EL (cell line): ENCODE results near the gene STK32A.
"Not testable (repeated sequence)": the region's sequence is repeated elsewhere in the genome, so short reads cannot be mapped to it uniquely, and the experiment has no call there.

Experiments
- DNase-seq: peaks from one replicate; pipeline ENCODE4 v3.0.0-alpha.2; 2016

Gene STK32A

GRCh38 chr5:147234825-147235635, at the start of gene STK32A:
Gene STK32A, plus strand, starts transcription at chr5:147235026. Its CDS starts 4,609 bp downstream, at chr5:147239635.
- peak; percentile 3 for DNase-seq

GRCh38 chr5:147187099-147187540, 47.7 kb upstream of the STK32A start:
- no peak for DNase-seq

GRCh38 chr5:147188200-147189108, 46.4 kb upstream of the STK32A start:
- peak; percentile 65 for DNase-seq

DNA sequence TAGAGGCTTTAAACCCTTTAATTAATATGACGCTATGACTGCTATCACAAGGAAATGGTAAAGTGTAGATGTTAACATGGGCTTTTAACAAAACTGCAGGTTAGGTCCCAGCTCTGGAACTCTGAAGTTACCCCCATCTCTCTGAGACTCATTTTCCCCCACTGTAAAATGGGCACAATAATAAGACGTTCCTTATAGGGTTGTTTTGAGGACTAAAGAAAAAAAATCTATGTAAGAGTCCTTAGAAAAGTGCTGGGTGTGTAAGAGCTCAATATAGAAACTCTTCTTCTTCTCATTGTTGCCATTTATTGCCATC, 45.8 kb upstream of the STK32A start:
- no peak for DNase-seq

DNA sequence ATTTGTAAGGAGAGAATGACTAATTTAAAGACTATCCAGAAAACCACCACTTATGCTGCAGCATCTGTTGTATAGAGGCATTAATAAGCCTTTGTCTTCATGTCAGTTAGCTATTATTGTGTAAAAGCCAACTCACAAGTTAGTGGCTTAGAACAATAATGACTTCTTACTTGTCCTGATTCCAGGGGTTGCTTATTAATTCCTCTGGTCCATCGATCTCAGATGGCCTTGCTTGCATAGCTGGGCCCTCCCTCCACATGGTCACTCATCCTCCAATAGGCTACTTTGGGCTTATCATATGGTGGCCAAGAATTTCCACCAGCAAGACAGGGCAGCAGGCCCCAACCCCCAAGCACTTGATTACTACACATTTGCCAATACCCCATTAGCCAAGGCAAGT, 44.5 kb upstream of the STK32A start:
- DNase-seq = no peak

DNA sequence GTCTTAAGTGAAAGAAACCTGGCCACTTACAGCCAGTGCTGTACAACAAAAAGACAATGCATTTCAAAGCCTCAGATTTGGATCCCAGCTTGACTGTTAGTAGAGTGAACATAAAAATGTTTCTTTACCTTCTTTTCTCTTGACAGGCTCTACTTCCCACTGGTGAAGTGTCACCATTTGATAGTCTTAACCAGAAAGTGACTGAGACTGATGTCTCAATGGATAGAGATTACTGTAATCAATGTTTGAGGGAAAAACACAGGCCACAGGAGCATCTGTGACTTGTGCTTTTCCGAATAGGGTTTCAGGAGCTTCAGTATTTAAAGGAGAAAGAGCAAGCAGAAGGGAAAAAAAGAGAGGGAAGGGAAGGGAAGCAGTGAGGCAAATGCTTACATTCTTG, 41.7 kb upstream of the STK32A start:
- no peak for DNase-seq

DNA sequence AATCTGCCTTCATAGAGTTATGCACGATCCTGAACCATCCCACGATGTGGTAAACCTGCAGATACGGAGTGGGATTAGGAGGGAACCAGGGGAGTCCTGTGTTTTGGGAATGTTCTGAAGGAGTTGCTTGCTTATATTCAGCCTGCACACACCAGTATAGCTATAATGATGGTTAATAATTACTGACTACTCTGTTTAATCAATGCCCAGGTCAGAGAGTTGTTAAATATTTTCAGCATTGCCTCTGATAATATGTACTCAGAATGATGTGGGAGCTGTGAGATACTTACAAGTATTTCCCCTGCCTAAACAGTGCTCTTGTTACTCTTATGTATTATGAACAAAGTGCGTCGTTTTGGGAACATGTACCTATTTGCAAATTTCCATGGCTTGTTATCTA, 34.8 kb upstream of the STK32A start:
- DNase-seq = no peak

GRCh38 chr5:147203213-147203612, 31.6 kb upstream of the STK32A start:
- DNase-seq = no peak

- DNase-seq = no peak
Observed at GRCh38 chr5:147204576-147204975, 30.2 kb upstream of the STK32A start.

- no peak for DNase-seq
Observed at GRCh38 chr5:147208134-147208533, 26.7 kb upstream of the STK32A start.

- peak; percentile 3 for DNase-seq
Observed at GRCh38 chr5:147216552-147217154, 18.2 kb upstream of the STK32A start.

DNA sequence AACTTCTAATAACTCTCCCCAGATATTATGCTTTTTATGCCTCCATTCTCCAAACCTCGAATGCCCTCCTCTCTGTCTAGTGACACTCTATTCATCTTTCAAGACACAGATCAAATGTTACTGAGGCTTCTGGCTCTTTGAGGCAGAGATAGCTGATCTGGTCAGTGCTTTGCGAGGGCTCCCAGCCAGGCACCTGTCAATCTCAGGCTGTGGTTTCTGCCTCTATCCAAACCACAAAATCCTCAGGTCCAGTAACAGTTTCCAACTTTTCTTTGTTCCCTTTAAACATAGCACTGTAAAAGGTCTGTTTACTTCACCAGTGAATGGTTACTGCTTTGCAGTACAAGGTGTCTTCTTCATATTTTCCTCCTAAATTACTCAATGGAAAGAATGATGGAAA, 11.5 kb upstream of the STK32A start:
- no peak for DNase-seq

DNA sequence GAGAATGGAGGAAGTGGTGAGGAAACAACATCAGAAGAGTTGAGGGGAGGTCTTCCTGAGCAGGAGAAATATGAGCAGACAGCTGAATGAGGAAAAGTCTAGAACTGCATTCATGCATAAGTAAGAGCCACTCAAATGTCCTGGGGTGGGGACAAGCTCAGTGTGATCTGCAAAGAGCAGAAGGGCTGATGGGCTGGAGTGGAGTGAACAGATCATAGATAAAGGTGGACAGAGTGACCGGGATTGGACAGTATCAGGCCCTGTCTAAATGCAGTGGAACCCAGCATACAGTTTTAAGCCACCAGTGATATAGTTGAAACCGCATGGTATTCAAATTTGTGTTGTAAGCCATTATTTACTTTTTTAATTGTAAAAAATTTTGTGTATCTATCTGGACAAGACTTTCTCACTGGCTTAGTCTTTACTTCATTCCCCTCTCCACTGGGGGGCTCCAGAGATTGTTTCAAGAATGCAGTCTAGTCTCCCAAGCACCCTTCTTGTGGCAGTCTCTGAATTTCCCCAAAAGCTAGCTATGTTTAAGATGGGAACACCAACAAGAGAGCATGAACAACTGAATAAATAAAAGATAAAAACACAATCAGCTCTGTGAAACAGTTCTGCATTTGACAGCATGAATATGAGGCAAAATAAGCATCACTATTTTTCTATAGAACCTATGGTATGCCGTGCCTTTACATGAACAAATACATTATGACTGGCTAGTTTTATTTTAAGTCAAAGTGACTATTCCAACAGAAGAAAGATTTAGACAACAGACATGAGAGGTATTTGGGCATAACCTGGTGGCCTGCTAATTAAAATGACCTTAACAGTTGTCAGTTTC, 10.7 kb upstream of the STK32A start:
- DNase-seq = peak; percentile 42

DNA sequence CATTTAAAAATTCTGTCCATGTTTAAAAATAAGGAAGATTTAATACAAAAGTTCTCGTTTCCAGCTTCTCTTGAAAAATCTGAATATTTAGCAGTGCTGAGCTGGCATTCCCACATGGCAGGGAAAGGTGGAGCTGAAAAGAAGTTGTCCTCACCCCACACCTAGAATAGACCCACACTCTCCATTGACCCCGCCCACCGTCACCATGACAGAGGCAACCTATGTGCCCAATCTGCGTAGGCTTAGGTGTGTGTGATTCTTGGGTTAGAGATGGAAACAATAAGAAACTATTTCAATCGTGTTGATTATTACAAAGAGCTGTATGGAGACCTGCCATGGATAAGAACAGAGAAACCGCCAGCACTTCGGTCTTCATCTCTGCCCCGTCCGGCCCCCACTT, 8.9 kb upstream of the STK32A start:
- no peak for DNase-seq

- no peak for DNase-seq
Observed at GRCh38 chr5:147226512-147226911, 8.3 kb upstream of the STK32A start.

GRCh38 chr5:147234239-147234824, 494 bp upstream of the STK32A start:
- no peak for DNase-seq

DNA sequence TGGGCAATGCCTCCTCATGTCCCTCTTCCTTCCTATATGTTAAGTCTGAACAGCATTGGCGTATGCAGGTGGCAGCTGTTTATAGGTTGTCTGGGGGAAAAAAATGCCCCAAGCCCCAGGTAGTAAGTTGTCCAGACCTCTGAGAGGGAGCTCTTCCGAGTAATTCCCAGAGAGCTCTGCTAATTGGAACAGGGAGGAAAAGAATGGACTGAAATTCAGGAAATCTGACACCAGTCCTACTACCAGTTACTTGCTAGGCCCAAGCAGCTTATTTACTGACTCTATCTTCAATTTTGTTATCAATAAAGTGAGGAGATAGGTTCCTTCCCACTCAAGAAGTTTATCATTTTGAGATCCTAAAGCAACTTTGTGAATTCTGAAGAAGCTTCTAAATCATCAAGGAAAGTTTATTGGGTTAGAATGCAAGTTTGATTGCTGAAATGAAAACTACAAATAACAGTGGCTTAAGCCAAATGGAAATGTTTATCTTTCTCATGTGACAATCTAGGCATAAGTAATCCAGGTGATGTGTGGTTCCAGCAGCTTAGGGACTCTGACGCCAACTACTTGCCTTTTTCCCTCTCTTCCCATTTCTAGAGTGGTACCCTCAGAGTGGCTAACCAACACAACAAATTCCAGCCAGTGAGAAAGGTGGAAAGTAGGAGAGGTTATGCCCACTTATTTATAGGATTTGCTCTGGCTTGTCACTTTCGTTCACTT, 5.6 kb downstream of the STK32A start:
- no peak for DNase-seq

DNA sequence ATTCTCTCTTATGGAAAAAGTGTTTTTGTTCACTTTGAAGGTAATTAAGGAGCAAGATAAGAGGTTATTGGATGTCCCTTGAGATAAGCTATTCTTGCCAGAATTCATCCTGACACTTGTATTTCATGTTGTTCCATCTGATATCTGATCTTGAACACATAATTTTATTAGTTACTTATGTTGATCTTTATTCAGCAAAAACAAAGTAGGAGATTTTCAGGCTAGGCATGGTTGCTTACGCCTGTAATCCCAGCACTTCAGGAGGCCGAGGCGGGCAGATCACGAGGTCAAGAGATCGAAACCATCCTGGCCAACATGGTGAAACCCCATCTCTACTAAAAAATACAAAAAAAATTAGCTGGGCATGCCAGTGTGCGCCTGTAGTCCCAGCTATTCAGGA, 8.4 kb downstream of the STK32A start:
- DNase-seq = not testable (repeated sequence)

- DNase-seq = no peak
Observed at GRCh38 chr5:147245381-147246165, 10.7 kb downstream of the STK32A start.

DNA sequence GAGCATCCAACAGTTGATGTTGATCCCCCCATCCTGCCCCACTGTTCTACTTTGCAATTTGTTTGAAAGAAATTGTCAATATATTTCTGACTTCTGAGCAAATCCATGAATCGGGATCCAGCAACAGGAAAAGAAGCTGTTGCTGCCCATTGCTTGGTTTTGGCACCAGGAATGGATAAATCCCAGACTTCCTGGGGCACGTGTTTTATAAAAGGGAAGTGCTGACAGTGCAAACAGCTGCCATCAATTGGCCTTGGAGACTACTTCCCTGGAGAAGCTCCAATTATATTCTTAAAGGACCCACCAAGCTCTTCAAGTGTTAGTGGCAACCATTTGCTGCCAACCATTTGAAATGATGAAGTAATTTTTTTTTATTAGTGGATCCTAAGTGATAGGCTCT, 13.7 kb downstream of the STK32A start:
- DNase-seq = no peak

GRCh38 chr5:147259837-147260236, 25.0 kb downstream of the STK32A start:
- DNase-seq = no peak
